Activated naive CD4-positive, alpha-beta T cell (primary cell): ENCODE results near the gene PRSS33.

Source experiments
- DNase-seq, 4 experiments: peaks; one replicate each; lab custom pipeline; 2025; lab: John Stamatoyannopoulos, UW

Gene PRSS33

DNA sequence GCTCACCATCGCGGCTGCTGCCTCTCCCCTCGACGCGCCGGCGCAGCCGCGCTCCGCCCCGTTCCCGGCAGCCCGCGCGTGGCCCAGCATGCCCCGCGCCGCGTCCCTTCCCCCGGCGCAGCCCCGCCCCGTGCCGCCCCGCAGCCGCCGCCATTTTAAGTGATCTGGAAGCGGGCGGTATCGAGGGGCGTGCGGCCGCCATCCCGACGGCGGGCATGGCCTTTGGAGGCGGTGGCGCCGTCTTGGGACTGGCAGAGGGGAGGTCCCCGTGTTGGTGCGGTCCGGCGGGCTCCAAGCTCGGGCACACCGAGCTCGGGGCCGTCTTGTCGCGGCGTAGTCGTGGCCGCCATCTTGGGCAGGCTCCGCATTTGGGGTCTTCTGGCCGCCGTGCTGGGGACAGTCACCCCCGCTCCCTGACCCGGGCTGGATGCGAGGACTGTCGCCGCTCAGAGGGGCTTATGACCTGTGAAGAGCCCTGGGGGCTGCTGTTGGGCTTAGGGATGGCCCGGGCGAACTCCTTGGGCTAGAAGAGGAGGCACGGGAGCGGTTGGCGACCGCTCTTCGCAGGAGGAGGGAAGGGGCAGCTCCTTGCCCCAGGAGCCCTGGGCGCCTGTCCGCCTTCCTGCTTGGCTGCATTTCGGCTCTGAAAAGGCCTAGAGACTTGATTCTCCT is 10.0 kb downstream of the PRSS33 start, which contains the start of gene ELOB:
Gene ELOB (minus strand): TSS at position 50 of the 672 bp plus-strand sequence. CDS start 41 bp downstream, at position 9.
- peak; percentile 73 to 92 (median 81) for DNase-seq

GRCh38 chr16:2776500-2777139 is 10.7 kb downstream of the PRSS33 start:
- DNase-seq, result peak in 1 of 4 experiments; percentile 32

DNA sequence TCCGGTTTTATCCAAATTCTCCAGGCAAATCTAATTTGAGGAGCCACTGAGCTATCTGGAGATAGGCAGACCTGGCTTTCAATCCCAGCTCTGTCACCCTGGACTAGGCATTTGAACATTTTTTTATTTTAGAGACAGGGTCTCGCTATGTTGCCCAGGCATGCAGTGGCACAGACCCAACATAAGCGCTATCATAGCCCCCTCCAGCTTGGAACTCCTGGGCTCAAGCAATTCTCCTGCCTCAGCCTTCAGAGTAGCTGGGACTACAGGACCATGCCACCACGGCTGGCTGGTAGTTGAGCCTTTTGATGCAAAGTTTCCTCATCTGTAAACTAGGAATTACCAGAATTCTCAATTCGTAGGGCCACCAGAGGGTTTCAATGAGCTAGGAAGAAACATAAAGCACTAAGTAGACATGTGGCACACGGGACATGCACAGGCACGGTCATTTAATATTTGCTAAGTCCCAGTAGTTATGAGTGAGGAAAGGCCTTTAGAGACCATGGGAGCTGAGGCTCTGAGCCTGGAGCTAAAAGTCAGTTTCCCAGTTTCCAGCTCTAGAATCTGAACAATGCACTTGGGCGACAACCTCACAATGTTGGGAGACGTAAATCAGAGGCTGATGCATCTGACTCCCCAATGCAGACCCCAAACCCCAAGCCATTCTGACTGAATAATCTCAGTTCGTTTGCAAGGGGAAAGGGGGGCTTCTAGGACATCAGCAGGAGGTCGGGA is 11.4 kb downstream of the PRSS33 start:
- DNase-seq, result no peak

DNA sequence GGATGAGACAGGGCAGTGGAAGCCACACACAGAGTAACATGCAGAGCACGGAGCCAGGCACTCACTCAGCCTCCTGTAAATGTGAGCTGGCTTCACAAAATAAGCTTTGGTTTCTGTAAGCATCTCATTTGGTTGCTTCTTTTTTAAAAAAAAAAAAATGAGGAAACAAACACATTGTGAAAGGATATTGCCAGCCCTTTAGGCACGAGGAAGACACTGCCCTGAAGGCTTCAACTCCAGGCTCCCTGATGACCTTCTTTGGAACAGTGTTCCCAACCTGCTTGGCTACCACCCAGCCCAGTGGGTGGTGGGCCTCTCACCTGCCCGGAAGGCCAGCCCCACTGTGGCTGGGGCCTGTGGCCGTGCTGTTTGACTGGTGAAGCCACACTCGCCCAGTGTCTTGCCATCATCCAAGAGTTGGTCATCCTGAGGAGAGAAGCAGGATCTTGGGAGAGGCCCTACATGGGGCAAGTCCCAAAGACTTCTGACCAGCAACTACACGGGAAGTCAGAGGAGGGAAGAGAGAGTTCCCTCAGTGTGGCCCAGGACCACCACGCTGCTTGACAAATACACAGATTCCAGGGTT is 12.1 kb downstream of the PRSS33 start:
- no peak for DNase-seq

DNA sequence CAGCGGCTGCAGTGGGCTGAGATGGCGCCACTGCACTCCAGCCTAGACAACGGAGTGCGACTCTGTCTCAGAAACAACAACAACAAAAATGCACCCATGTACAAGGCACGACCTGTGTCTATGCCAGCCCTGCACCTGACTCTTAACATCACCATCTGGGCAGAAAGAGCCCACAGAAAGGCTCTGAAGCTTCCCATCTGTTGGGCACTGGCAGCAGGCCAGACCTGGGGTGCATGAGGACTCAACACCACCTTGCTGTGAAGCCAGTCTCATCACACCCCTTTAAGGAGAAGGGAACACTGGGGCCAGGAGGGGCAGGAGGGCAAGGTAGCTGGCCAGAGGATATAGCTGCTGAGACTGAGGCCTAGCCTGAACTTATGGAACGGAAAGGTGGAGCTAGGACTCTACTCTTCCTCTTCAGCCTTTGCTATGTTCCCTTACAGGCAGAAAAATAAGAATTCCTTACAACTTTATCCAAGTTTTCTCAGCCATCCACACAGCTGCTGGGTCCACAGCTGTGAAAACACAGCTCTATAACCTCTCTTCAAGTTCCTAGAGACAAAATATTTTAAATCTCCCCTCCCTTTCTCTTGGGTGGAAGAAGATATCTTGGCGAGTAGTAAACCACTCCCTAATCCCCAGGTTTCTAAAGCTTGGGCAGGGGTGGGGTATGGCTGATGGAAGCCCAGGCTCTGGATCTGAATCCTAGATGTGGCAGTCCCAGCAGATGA is 13.0 kb downstream of the PRSS33 start:
- no peak for DNase-seq

GRCh38 chr16:2773188-2773968 is 14.0 kb downstream of the PRSS33 start:
- no peak for DNase-seq

DNA sequence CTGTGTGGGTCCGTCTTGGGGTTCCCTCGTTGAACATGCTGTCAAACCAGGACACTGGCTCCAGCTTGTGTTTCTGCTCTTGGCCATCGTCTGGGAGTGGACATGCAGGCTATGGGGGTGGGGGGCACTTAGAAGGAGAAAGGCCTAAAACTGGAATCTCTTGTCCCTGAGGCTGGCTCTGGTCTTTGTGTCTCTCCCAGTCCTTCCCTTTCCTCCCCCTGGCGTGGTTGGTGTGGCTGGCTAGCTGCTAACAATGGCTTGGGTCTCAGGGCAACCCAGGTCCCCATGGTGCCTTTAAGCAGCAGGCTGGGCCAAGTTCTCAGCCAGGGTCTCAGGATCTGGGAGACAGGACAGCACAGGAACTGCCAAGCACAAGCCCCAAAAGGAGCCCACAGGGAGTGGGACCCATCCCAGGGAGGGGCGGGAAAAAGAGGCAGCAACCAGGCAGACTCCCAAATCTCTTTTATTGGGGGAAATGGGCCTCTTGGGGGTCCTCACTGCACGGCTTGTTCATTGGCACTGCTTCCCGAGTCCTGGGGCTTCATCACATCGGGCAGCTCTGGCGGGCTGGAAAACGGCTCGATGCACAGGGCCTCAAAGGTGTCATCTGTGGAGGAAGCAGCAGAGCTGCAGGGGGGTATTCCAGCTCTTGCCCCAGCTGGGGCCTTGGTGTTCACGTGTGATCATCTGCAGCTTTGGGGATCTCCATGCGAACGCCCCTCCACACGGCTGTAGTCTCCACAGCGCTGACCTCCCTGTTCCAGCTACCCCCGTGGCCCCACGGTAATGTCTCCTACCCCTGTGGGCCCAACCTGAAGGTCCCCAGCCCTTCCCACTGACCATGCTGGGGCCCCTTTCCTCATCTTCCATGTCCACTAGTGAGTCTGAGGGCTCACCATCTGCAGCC is 15.6 kb downstream of the PRSS33 start:
- DNase-seq, result no peak

DNA sequence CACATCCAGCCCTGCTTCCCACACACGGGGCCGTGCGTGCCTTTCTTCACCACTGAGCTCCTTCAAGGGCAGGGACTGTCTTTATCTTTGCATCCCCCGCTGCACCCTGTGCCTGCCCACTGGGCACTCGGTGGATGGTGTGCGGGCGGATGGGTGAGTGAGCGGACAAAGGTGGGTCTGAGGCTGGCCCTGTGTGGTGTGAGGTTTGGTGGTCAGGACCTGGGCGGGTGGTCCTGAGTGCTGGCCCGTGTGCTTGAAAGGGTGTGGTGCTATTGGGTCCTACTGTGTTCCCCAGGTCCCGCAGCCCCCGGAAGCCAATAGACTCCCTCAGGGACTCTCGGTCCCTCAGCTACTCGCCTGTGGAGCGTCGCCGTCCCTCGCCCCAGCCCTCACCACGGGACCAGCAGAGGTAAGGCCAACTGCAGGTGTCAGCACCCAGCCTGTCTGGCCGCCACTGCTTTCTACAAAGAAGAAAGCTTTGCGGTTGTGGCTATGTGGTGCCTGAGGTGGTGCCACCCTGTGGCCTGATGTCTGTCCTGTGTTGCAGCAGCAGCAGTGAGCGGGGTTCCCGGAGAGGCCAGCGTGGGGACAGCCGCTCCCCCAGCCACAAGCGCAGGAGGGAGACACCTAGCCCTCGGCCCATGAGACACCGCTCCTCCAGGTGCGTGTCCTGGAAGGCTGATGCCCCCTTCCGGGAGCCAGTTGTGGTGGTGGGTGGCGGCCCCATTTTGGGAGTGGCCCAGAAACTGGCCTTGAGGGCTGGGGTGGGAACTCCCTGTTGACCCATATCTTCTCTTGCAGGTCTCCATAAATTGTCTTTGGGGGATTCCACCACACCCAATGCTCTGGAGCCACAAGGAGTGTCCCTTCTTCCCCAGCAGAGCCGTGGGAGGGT is 17.1 kb downstream of the PRSS33 start:
- no peak for DNase-seq

- no peak for DNase-seq
Observed at GRCh38 chr16:2769675-2770056, 17.7 kb downstream of the PRSS33 start.

- DNase-seq, result no peak
Observed at GRCh38 chr16:2769100-2769529, 18.2 kb downstream of the PRSS33 start.

- DNase-seq, result no peak
Observed at GRCh38 chr16:2768403-2769089, 18.8 kb downstream of the PRSS33 start.

GRCh38 chr16:2767891-2768290 is 19.5 kb downstream of the PRSS33 start:
- no peak for DNase-seq

DNA sequence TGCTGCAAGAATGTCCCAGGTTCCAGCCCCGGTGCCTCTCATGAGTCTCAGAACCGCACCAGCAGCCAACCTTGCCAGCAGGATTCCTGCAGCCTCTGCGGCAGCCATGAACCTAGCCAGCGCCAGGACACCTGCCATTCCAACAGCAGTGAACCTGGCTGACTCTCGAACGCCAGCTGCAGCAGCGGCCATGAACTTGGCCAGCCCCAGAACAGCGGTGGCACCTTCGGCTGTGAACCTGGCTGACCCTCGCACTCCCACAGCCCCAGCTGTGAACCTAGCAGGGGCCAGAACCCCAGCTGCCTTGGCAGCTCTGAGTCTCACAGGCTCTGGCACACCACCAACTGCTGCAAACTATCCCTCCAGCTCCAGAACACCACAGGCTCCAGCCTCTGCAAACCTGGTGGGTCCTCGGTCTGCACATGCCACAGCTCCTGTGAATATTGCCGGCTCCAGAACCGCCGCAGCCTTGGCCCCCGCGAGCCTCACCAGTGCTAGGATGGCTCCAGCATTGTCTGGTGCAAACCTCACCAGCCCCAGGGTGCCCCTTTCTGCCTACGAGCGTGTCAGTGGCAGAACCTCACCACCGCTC is 20.1 kb downstream of the PRSS33 start:
- DNase-seq, result no peak

DNA sequence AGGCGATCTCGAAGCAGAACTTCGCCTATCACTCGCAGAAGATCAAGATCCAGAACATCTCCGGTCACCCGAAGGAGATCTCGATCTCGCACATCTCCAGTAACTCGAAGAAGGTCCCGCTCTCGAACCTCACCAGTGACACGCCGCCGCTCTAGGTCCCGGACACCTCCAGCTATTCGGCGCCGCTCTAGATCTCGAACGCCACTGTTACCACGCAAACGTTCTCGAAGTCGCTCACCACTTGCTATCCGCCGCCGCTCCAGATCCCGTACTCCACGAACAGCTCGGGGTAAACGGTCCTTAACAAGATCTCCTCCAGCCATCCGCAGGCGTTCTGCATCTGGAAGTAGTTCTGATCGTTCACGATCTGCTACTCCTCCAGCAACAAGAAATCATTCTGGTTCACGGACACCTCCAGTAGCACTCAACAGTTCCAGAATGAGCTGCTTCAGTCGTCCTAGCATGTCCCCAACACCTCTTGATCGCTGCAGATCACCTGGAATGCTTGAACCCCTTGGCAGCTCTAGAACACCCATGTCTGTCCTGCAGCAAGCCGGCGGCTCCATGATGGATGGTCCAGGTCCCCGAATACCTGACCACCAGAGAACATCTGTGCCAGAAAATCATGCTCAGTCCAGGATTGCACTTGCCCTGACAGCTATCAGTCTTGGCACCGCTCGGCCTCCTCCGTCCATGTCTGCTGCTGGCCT is 20.8 kb downstream of the PRSS33 start:
- no peak for DNase-seq

GRCh38 chr16:2765462-2766404 is 21.6 kb downstream of the PRSS33 start:
- DNase-seq, result no peak

DNA sequence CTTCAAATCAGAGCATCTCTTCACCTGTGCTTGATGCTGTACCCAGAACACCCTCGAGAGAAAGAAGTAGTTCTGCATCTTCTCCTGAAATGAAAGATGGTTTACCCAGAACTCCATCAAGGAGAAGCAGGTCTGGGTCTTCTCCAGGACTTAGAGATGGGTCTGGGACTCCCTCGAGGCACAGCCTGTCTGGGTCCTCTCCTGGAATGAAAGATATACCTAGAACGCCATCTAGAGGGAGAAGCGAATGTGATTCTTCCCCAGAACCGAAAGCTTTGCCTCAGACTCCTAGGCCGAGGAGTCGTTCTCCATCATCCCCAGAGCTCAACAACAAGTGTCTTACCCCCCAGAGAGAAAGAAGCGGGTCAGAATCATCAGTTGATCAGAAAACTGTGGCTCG is 22.6 kb downstream of the PRSS33 start:
- DNase-seq, result no peak
